Upper lobe of left lung (tissue), 4 donors: ENCODE data around the gene PDE4B.

Source experiments
- CTCF ChIP-seq, 6 experiments: fragments of 450-650 bp in 4 of 6; fragments of 200-600 bp in 2 of 6; sonication (generic) in 2 of 6; IDR thresholded peaks; one replicate each; pipeline ENCODE4 v1.5.1; 2016 to 2019; ENCODE audit warnings: antibody characterized with exemption in 6 of 6
- POLR2AphosphoS5 ChIP-seq, 2 donors: sonication (generic); formaldehyde crosslinking; IDR thresholded peaks; one replicate each; pipeline ENCODE4 v1.5.1; 2017; ENCODE audit warnings: antibody characterized with exemption in 2 of 2

- TF ChIP-seq POLR2AphosphoS5 (IDR thresholded peaks at IDR 0.05) (no peak), CTCF (IDR thresholded peaks at IDR 0.05) (no peak)
These were observed 622.6 kb downstream of the PDE4B start for GRCh38 chr1:66415281-66415680.
